H9 (cell line): ENCODE results near the gene SRC. TPM values are rescaled to one million over a fixed set of nuclear protein-coding genes. Genes with fewer than 3 reads are reported as not detected.

Experiments
- DNase-seq: peaks from one replicate; pipeline ENCODE4 v3.0.0-alpha.2; 2017
- H2AFZ ChIP-seq: one replicate; pipeline ENCODE4 v1.6.1; 2013; ENCODE audit warnings: mild to moderate bottlenecking, low read length, control low read depth, moderate library complexity
- H2AK5ac ChIP-seq: 2 replicates; pipeline ENCODE4 v1.6.1; 2013; ENCODE audit warnings: low read length, control low read depth, mixed read lengths; ENCODE audit not compliant: insufficient read length
- H2BK120ac ChIP-seq: one replicate; pipeline ENCODE4 v1.6.1; 2013; ENCODE audit warnings: low read depth, mild to moderate bottlenecking, low read length, control low read depth, inconsistent platforms; ENCODE audit not compliant: poor library complexity, severe bottlenecking
- H2BK12ac ChIP-seq: 2 replicates; pipeline ENCODE4 v1.6.1; 2013; ENCODE audit warnings: low read length, control low read depth, mixed read lengths, low read depth; ENCODE audit not compliant: insufficient read length
- H2BK15ac ChIP-seq: 2 replicates; pipeline ENCODE4 v1.6.1; 2013; ENCODE audit warnings: low read depth, low read length, control low read depth
- H2BK20ac ChIP-seq: one replicate; pipeline ENCODE4 v1.6.1; 2013; ENCODE audit warnings: low read depth, mild to moderate bottlenecking, low read length, control low read depth, inconsistent platforms; ENCODE audit not compliant: poor library complexity, severe bottlenecking
- H2BK5ac ChIP-seq: 2 replicates; pipeline ENCODE4 v1.6.1; 2013; ENCODE audit warnings: low read length, control low read depth, mixed read lengths; ENCODE audit not compliant: insufficient read length
- H3K14ac ChIP-seq: 2 replicates; pipeline ENCODE4 v1.6.1; 2013; ENCODE audit warnings: low read length, control low read depth; ENCODE audit not compliant: insufficient read depth
- H3K18ac ChIP-seq: 2 replicates; pipeline ENCODE4 v1.6.1; 2013; ENCODE audit warnings: low read depth, mild to moderate bottlenecking, mixed read lengths, low read length, control low read depth; ENCODE audit not compliant: insufficient read length
- H3K23ac ChIP-seq: 2 replicates; pipeline ENCODE4 v1.6.1; 2013; ENCODE audit warnings: low read length, control low read depth, mixed read lengths, low read depth; ENCODE audit not compliant: insufficient read length
- H3K23me2 ChIP-seq: 2 replicates; pipeline ENCODE4 v1.6.1; 2013; ENCODE audit warnings: low read depth, mild to moderate bottlenecking, mixed read lengths, low read length, control low read depth; ENCODE audit not compliant: insufficient read length, poor library complexity, severe bottlenecking
- H3K27ac ChIP-seq: 2 replicates; pipeline ENCODE4 v1.5.1; 2013; ENCODE audit warnings: low read length, control low read depth, mixed read lengths, low read depth; ENCODE audit not compliant: insufficient read length
- H3K27me3 ChIP-seq: 2 replicates; pipeline ENCODE4 v1.6.1; 2013; ENCODE audit warnings: low read length, control low read depth, inconsistent platforms; ENCODE audit not compliant: insufficient read depth
- H3K4ac ChIP-seq: 2 replicates; pipeline ENCODE4 v1.6.1; 2013; ENCODE audit warnings: low read depth, mild to moderate bottlenecking, control low read depth, inconsistent platforms, low read length, moderate library complexity
- H3K4me1 ChIP-seq: 2 replicates; pipeline ENCODE4 v1.6.1; 2013; ENCODE audit warnings: low read length, control low read depth, inconsistent platforms; ENCODE audit not compliant: insufficient read depth
- H3K4me2 ChIP-seq: 2 replicates; pipeline ENCODE4 v1.6.1; 2013; ENCODE audit warnings: low read length, control low read depth, mixed read lengths; ENCODE audit not compliant: insufficient read length, insufficient read depth
- H3K56ac ChIP-seq: 2 replicates; pipeline ENCODE4 v1.6.1; 2013; ENCODE audit warnings: low read depth, mild to moderate bottlenecking, mixed read lengths, low read length, control low read depth; ENCODE audit not compliant: insufficient read length
- H3K79me1 ChIP-seq: 2 replicates; pipeline ENCODE4 v1.6.1; 2013; ENCODE audit warnings: low read depth, mild to moderate bottlenecking, moderate library complexity, low read length, control low read depth, inconsistent platforms; ENCODE audit not compliant: insufficient read depth, poor library complexity, severe bottlenecking
- H3K79me2 ChIP-seq: 2 replicates; pipeline ENCODE4 v1.6.1; 2013; ENCODE audit warnings: low read length, control low read depth, inconsistent platforms; ENCODE audit not compliant: insufficient read depth
- H3K9ac ChIP-seq: 2 replicates; pipeline ENCODE4 v1.6.1; 2013; ENCODE audit warnings: low read length, control low read depth, mixed read lengths; ENCODE audit not compliant: insufficient read length; ENCODE audit errors: extremely low read depth
- H3K9me3 ChIP-seq: one replicate; pipeline ENCODE4 v1.6.1; 2013; ENCODE audit warnings: low read depth, low read length, inconsistent platforms; ENCODE audit not compliant: control insufficient read depth
- H3T11ph ChIP-seq: one replicate; pipeline ENCODE4 v1.6.1; 2013; ENCODE audit warnings: mild to moderate bottlenecking, low read length, control low read depth, inconsistent platforms
- H4K20me1 ChIP-seq: one replicate; pipeline ENCODE4 v1.6.1; 2013; ENCODE audit not compliant: control insufficient read depth, insufficient read length, insufficient read depth
- H4K5ac ChIP-seq: 2 replicates; pipeline ENCODE4 v1.6.1; 2013; ENCODE audit warnings: low read depth, mild to moderate bottlenecking, mixed read lengths, low read length, control low read depth; ENCODE audit not compliant: insufficient read length
- H4K8ac ChIP-seq: replicated peaks from 2 replicates; pipeline ENCODE4 v1.6.1; 2013; ENCODE audit warnings: low read length, control low read depth, mixed read lengths, low read depth; ENCODE audit not compliant: insufficient read length
- H4K91ac ChIP-seq: 2 replicates; pipeline ENCODE4 v1.6.1; 2013; ENCODE audit warnings: low read depth, mild to moderate bottlenecking, moderate library complexity, mixed read lengths, low read length, control low read depth; ENCODE audit not compliant: insufficient read length
- H3K27ac Mint-ChIP-seq, 3 experiments: 2 replicates in 2 of 3; 3 replicates in 1 of 3; pipeline ENCODE4 v1.8.0; 2020 to 2021; ENCODE audit warnings: mixed read lengths in 3 of 3, mild to moderate bottlenecking in 1 of 3, moderate library complexity in 1 of 3
- H3K27me3 Mint-ChIP-seq: 2 replicates; pipeline ENCODE4 v1.8.0; 2021; ENCODE audit warnings: low read depth, mild to moderate bottlenecking, moderate library complexity, mixed read lengths
- H3K36me3 Mint-ChIP-seq, 3 experiments: 2 replicates in 2 of 3; 3 replicates in 1 of 3; pipeline ENCODE4 v1.8.0; 2020 to 2021; ENCODE audit warnings: low read depth in 3 of 3, mixed read lengths in 3 of 3; ENCODE audit not compliant: insufficient read depth in 1 of 3
- H3K4me1 Mint-ChIP-seq, 2 experiments: 2 replicates each; pipeline ENCODE4 v1.8.0; 2020; ENCODE audit warnings: mixed read lengths in 2 of 2
- H3K4me3 Mint-ChIP-seq, 2 experiments: 2 replicates in 1 of 2; 3 replicates in 1 of 2; pipeline ENCODE4 v1.8.0; 2020 to 2021; ENCODE audit warnings: mild to moderate bottlenecking in 2 of 2, mixed read lengths in 2 of 2, moderate library complexity in 1 of 2
- H3K9me3 Mint-ChIP-seq, 2 experiments: 2 replicates in 1 of 2; 3 replicates in 1 of 2; pipeline ENCODE4 v1.8.0; 2020; ENCODE audit warnings: mild to moderate bottlenecking in 2 of 2, mixed read lengths in 2 of 2, moderate library complexity in 1 of 2
- WGBS: extraction: QIAGEN DNeasy Blood & Tissue Kit; methylation state at CpG from one replicate; pipeline ENCODE4 v1.1.7; 2013; ENCODE audit warnings: missing lambda C conversion rate, low lambda C conversion rate, mixed read lengths; ENCODE audit not compliant: insufficient read length; ENCODE audit errors: extremely low coverage; 5-methylcytosine and 5-hydroxymethylcytosine counted together
- total RNA-seq: library from RNA; stranded (reverse); gene quantifications from 2 replicates; pipeline ENCODE4 v1.2.1, GENCODE V29; 2021
- TF ChIP-seq, protein P1 (sequence below): fragments of 200-600 bp; sonication (generic); conservative IDR thresholded peaks from 3 replicates; pipeline ENCODE4 v1.8.0; 2021; ENCODE audit warnings: antibody characterized with exemption, mild to moderate bottlenecking

SRC gene
- total RNA-seq, 1 experiment from 2014 or later = 44.5 TPM

DNA sequence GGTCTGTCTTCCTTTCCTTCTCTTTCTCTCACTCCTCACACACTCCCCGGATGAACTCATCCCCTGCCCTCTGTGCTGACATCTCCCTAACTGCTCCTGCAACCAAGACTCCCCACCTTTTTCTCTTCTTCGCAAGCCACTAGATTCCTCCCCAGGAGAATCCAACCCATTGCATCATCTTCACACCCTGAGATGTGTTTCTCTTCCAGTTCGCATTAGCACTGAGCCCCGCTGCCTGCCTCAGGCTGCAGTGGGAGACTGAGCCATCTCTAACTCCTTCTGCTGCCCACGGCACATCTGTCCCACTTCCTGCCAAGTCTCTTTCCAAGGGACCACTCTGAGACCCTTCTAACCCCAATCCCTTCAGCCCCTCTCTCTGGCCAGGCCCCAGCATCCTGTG lies 107.9 kb downstream of the SRC start:
- Histone ChIP-seq H2AFZ (no peak overlapping the region), H4K5ac (no peak overlapping the region), H3K27me3 (no peaks in the 10 kb centered on the region), H3K9me3 (no peaks in the 10 kb centered on the region), H3K9ac (no peak overlapping the region), H4K91ac (no peak overlapping the region), H2BK12ac (no peak overlapping the region), H2BK20ac (no peak overlapping the region), H2BK5ac (no peak overlapping the region), H3K23ac (no peak overlapping the region), H2BK15ac (no peak overlapping the region), H3K27ac (no peak overlapping the region), H3K18ac (no peak overlapping the region), H4K8ac (no peak overlapping the region), H3T11ph (no peak overlapping the region), H2AK5ac (no peak overlapping the region), H3K79me2 (no peaks in the 10 kb centered on the region), H3K23me2 (no peaks in the 10 kb centered on the region), H4K20me1 (no peaks in the 10 kb centered on the region), H3K4me2 (no peak overlapping the region), H3K4me1 (no peaks in the 10 kb centered on the region), H3K79me1 (no peaks in the 10 kb centered on the region), H3K4ac (no peak overlapping the region), H3K14ac (no peak overlapping the region), H2BK120ac (no peak overlapping the region), H3K56ac (no peak overlapping the region)
- no peak overlapping the region for H3K4me3 Mint-ChIP-seq
- TF ChIP-seq, protein P1, sequence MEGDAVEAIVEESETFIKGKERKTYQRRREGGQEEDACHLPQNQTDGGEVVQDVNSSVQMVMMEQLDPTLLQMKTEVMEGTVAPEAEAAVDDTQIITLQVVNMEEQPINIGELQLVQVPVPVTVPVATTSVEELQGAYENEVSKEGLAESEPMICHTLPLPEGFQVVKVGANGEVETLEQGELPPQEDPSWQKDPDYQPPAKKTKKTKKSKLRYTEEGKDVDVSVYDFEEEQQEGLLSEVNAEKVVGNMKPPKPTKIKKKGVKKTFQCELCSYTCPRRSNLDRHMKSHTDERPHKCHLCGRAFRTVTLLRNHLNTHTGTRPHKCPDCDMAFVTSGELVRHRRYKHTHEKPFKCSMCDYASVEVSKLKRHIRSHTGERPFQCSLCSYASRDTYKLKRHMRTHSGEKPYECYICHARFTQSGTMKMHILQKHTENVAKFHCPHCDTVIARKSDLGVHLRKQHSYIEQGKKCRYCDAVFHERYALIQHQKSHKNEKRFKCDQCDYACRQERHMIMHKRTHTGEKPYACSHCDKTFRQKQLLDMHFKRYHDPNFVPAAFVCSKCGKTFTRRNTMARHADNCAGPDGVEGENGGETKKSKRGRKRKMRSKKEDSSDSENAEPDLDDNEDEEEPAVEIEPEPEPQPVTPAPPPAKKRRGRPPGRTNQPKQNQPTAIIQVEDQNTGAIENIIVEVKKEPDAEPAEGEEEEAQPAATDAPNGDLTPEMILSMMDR = no peak
- no CpG with 5 or more reads among the region's 5 CpGs for WGBS
- H3K27ac Mint-ChIP-seq = no peak overlapping the region
- no peaks in the 10 kb centered on the region for H3K4me1 Mint-ChIP-seq
- no peak for DNase-seq
- H3K9me3 Mint-ChIP-seq = peaks cover 11 to 13% of the 10 kb centered on the region in 2 experiments
- H3K27me3 Mint-ChIP-seq = peaks cover 24% of the 10 kb centered on the region
- no peaks in the 10 kb centered on the region; a peak in 1 of 7 replicates for H3K36me3 Mint-ChIP-seq
